Ovary (tissue), 9 donors: ENCODE data around the gene IGF2BP2. TPM values are rescaled to one million over a fixed set of nuclear protein-coding genes. Genes with fewer than 3 reads are reported as not detected.

Experiments
- DNase-seq, 5 donors: peaks; one replicate each; pipeline ENCODE4 v3.0.0-alpha.2; 2019 to 2020
- H3K27ac ChIP-seq, 2 donors: fragments of 200-600 bp; one replicate each; pipeline versions ENCODE4 v1.5.1 to v1.8.0; 2019 to 2022
- H3K27me3 ChIP-seq: fragments of 200-600 bp; one replicate; pipeline ENCODE4 v1.8.0; 2022
- H3K36me3 ChIP-seq: fragments of 200-600 bp; sonication (generic); one replicate; pipeline ENCODE4 v1.5.1; 2019
- H3K4me1 ChIP-seq: one replicate; pipeline ENCODE4 v1.8.1; 2013; ENCODE audit warnings: mild to moderate bottlenecking, moderate library complexity; ENCODE audit not compliant: insufficient read depth
- H3K4me3 ChIP-seq: fragments of 200-600 bp; sonication (generic); one replicate; pipeline ENCODE4 v1.5.1; 2017
- H3K9me3 ChIP-seq, 2 donors: fragments of 200-600 bp in 1 of 2; sonication (generic) in 1 of 2; one replicate each; pipeline versions ENCODE4 v1.5.1 to v1.8.1; 2013 to 2019; ENCODE audit warnings: mild to moderate bottlenecking in 1 of 2, moderate library complexity in 1 of 2
- CTCF ChIP-seq, 3 donors: fragments of 450-650 bp in 2 of 3; fragments of 200-600 bp in 1 of 3; IDR thresholded peaks; one replicate each; pipeline versions ENCODE4 v1.5.1 to v1.8.0; 2016 to 2022; ENCODE audit warnings: antibody characterized with exemption in 3 of 3, mild to moderate bottlenecking in 1 of 3
- EP300 ChIP-seq: sonication (generic); formaldehyde crosslinking; IDR thresholded peaks from one replicate; pipeline ENCODE4 v1.6.1; 2017; ENCODE audit warnings: antibody characterized with exemption
- POLR2A ChIP-seq: fragments of 450-650 bp; IDR thresholded peaks from one replicate; pipeline ENCODE4 v1.6.1; 2017; ENCODE audit warnings: antibody characterized with exemption, mild to moderate bottlenecking, moderate library complexity
- WGBS, 3 donors: extraction: QIAGEN DNeasy Blood & Tissue Kit in 1 of 3; methylation state at CpG; one replicate each; pipeline versions ENCODE4 v1.1.5 to v1.1.7; 2013 to 2017; 5-methylcytosine and 5-hydroxymethylcytosine counted together
- intact Hi-C, 4 donors: fragments of 100-400 bp; cut with DNase I; formaldehyde crosslinking; loops; one replicate each; pipeline versions ENCODE4 v1.11.0 to v1.15.1; 2022 to 2023
- polyA plus RNA-seq, 2 donors: library from polyadenylated mRNA; stranded (reverse); fragments of 200-250 nt in 1 of 2; fragments of 350-450 nt in 1 of 2; fragmentation: Illumina TruSeq in 1 of 2; extraction: RNeasy Lipid Tissue Mini Kit (QIAGEN cat#74804) in 1 of 2; gene quantifications; one replicate each; pipeline ENCODE4 v1.2.3, GENCODE V29; 2013 to 2014
- total RNA-seq, 7 donors: library from RNA; depleted of rRNA in 2 of 7; stranded (reverse); fragments of >200 nt in 2 of 7; fragmentation: NEBNext Ultra II Directional in 3 of 7; extraction: Animal tissue kit (Norgen Biotek cat#: 25700) in 3 of 7; gene quantifications; one replicate each; pipeline versions ENCODE4 v1.1.0 to v1.2.4, GENCODE V29; 2016 to 2023
- donor health status: DM: no; HTN: no; CAD: no; lungs with moderate emphysema.
- donor health status: DM: no; HTN: no; CAD: no.
- donor health status: Bipolar disorder and iron deficiency.
- donor health status: DM: yes; HTN: yes; CAD: no.
- donor health status: DM: no; HTN: no; CAD: no.
- donor health status: DM: yes; HTN: yes; CAD: no.

Gene IGF2BP2
- total and polyA plus RNA-seq, 9 donors: 4.6 to 31.1 (median 13.7) TPM

DNA sequence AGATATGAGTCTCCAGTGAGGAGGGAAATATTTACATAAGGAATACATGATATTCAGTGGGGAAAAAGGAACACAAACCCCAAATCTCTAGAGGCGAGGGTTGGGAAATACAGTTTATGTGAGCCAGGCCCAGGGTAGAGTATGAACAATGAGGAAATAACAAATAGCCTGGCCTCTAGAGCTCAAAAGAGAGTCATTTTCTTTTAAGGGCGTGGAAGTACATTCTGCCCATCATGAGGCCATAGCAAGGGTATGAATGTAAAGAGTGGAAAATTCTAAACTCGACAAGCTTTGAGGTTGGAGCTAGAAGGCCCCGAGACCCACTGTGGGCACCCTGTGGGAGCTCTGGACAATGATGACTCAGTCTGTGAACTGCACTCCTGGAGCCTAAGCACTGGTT, 27.8 kb upstream of the IGF2BP2 start:
- TF ChIP-seq POLR2A: no peak
- TF ChIP-seq CTCF (IDR thresholded peaks at IDR 0.05): no peak
- TF ChIP-seq EP300: no peak
- Histone ChIP-seq H3K27me3 (no peaks in the 10 kb centered on the region), H3K9me3 (no peaks in the 10 kb centered on the region), H3K36me3 (no peaks in the 10 kb centered on the region), H3K4me3 (no peak overlapping the region), H3K27ac (no peak overlapping the region), H3K4me1 (no peaks in the 10 kb centered on the region)
- DNase-seq: no peak
- intact Hi-C loops: no loop called here
- 90 to 95% (median 92%) methylated on average over 4 of the region's 4 CpGs for WGBS, 3 donors

DNA sequence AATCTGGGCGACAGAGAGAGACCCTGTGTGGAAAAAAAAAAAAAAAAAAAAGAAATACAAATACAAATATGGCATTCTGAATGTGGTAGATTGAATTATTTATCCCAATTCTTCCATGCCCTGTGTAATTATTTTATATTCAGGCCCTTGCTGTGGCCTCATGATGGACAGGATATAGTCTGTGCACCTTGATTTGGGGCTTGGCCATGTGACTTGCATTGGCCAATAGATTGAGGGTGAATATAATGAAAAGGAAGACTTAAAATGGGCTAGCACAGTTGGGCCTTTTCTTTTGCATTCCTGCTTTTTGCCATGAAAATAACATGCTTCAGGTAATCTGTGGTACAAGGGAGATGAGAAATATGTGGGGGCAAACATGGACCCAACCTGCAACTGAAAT, 27.1 kb upstream of the IGF2BP2 start:
- WGBS, 3 donors: 86 to 95% (median 93%) methylated on average over 1 of the region's 1 CpG
- Histone ChIP-seq H3K4me1 (no peaks in the 10 kb centered on the region), H3K9me3 (no peaks in the 10 kb centered on the region), H3K27ac (no peak overlapping the region), H3K27me3 (no peaks in the 10 kb centered on the region), H3K4me3 (no peak overlapping the region), H3K36me3 (no peaks in the 10 kb centered on the region)
- DNase-seq: no peak
- intact Hi-C loops: no loop called here
- TF ChIP-seq POLR2A (no peak), CTCF (IDR thresholded peaks at IDR 0.05) (no peak), EP300 (no peak)

GRCh38 chr3:185851046-185851445, 26.2 kb upstream of the IGF2BP2 start:
- Histone ChIP-seq H3K9me3 (no peaks in the 10 kb centered on the region), H3K36me3 (no peaks in the 10 kb centered on the region), H3K27ac (no peak overlapping the region), H3K4me1 (no peaks in the 10 kb centered on the region), H3K27me3 (no peaks in the 10 kb centered on the region), H3K4me3 (no peak overlapping the region)
- intact Hi-C loops: no loop called here
- no peak for DNase-seq
- WGBS, 3 donors: 83 to 89% (median 89%) methylated on average over 3 of the region's 3 CpGs
- TF ChIP-seq EP300 (no peak), POLR2A (no peak), CTCF (IDR thresholded peaks at IDR 0.05) (no peak)

- 85 to 89% (median 87%) methylated on average over 6 of the region's 6 CpGs for WGBS, 3 donors
Measured at GRCh38 chr3:185847506-185847905, 22.7 kb upstream of the IGF2BP2 start.

More at GRCh38 chr3:185847506-185847905, 22.7 kb upstream of the IGF2BP2 start:
- no peak overlapping the region for H3K27ac ChIP-seq
- intact Hi-C loops: no loop called here
- no peak overlapping the region for H3K4me3 ChIP-seq
- TF ChIP-seq CTCF (IDR thresholded peaks at IDR 0.05) (no peak), EP300 (no peak), POLR2A (no peak)
- no peaks in the 10 kb centered on the region for H3K27me3 ChIP-seq
- H3K4me1 ChIP-seq: no peaks in the 10 kb centered on the region
- no peak for DNase-seq
- no peaks in the 10 kb centered on the region for H3K9me3 ChIP-seq
- no peaks in the 10 kb centered on the region for H3K36me3 ChIP-seq
